NT2/D1 (cell line): ENCODE data around the gene OGFRL1.

Source experiments
- DNase-seq: peaks from one replicate; pipeline ENCODE4 v3.0.0-alpha.2; 2011; ENCODE audit warnings: low read depth, low spot score
- H3K27me3 ChIP-seq: 2 replicates; pipeline ENCODE4 v1.6.0; 2011; ENCODE audit warnings: mild to moderate bottlenecking; ENCODE audit not compliant: insufficient read length, insufficient read depth
- H3K36me3 ChIP-seq: 2 replicates; pipeline ENCODE4 v1.6.1; 2011; ENCODE audit warnings: mild to moderate bottlenecking, low read length, mixed read lengths; ENCODE audit not compliant: insufficient read depth, insufficient read length
- H3K4me1 ChIP-seq: 2 replicates; pipeline ENCODE4 v1.5.1; 2011; ENCODE audit not compliant: insufficient read depth, insufficient read length
- H3K4me3 ChIP-seq: 2 replicates; pipeline ENCODE4 v1.5.1; 2011; ENCODE audit warnings: low read depth; ENCODE audit not compliant: insufficient read length
- H3K9ac ChIP-seq: 2 replicates; pipeline ENCODE4 v1.6.0; 2011; ENCODE audit warnings: low read depth; ENCODE audit not compliant: insufficient read length
- H3K9me3 ChIP-seq: 2 replicates; pipeline ENCODE4 v1.5.1; 2011; ENCODE audit warnings: mild to moderate bottlenecking, low read length; ENCODE audit not compliant: insufficient read depth
- SUZ12 ChIP-seq: IDR thresholded peaks from 2 replicates; pipeline ENCODE4 v1.6.1; 2011; ENCODE audit not compliant: insufficient read length, insufficient read depth; ENCODE audit errors: extremely low read depth
- YY1 ChIP-seq: IDR thresholded peaks from 2 replicates; pipeline ENCODE4 v1.6.1; 2011; ENCODE audit not compliant: insufficient read length, insufficient read depth
- ZNF274 ChIP-seq: IDR thresholded peaks from 2 replicates; pipeline ENCODE4 v1.6.1; 2011; ENCODE audit warnings: mild to moderate bottlenecking, low read depth, low read length

The OGFRL1 gene

DNA sequence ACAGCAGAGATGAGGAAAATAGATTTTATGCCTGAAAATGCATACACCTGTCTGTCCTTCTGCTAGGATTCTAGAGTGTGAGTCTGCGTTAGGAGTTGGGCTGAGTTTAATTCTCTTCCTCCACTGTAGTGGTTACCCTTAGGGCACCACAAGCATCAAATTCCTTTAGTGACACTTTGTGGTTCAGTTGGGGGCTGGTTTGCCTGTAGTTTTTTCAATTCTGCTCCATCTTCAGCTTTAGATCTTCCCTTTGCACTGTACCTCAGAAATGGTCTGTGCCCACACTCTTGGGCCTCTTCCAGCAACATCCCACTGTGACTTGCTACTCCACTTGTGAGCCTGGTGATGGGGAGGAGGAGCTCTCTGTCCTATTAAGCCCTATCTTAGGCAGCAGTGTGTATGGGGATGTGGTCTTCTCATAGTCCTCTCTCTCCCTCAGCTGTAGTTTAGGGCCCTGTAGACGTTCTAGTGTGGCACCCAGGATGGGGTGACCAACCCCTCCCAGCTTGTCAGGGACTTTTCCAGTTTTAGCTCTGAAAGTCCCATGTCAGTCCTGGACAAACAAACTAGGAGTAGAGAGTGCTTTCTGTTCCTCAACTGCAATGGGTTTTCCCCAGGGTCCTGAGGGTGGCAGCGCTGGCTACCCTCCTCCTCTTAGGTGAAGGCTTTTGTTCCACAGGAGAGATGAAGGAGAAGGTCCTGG, 19.7 kb upstream of the OGFRL1 start:
- no peaks in the 10 kb centered on the region for H3K36me3 ChIP-seq
- H3K27me3 ChIP-seq, result no peaks in the 10 kb centered on the region
- H3K4me3 ChIP-seq, result no peak overlapping the region
- DNase-seq, result no peak
- no peak for TF ChIP-seq ZNF274
- TF ChIP-seq YY1, result no peak
- no peak for TF ChIP-seq SUZ12
- no peak overlapping the region for H3K9ac ChIP-seq
- H3K9me3 ChIP-seq, result peaks cover 25% of the 10 kb centered on the region
- H3K4me1 ChIP-seq, result no peaks in the 10 kb centered on the region

DNA sequence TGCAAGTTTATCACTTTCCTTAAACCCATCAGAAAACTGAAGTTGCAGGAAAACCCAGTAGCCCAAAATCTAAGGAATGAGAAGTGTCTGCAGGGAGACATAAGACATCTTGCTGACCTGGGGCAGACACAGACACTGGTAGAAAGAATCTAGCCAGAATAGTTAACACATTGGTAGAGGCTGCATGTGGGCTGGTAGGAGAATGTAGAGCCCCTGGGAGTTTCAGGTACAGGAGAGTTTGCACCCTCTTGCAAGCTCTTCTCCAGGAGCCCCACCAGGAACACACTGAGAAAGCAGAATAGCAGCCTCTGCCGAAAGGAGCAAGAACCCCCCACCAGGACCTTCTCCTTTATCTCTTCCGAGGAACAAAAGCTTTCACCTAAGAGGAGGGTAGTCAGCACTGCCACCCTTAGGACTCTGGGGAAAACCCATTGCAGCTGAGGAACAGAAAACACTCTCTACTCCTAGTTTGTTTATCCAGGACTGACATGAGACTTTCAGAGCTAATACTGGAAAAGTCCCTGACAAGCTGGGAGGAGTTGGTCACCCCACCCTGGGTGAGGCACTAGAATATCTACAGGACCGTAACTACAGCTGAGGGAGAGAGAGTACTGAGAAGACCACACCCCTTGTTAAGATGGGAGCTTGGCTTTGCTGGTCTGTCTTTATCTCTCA, 10.5 kb upstream of the OGFRL1 start:
- Histone ChIP-seq H3K36me3 (no peaks in the 10 kb centered on the region), H3K9me3 (no peaks in the 10 kb centered on the region), H3K4me3 (no peak overlapping the region), H3K4me1 (no peaks in the 10 kb centered on the region), H3K27me3 (no peaks in the 10 kb centered on the region), H3K9ac (no peak overlapping the region)
- no peak for DNase-seq
- TF ChIP-seq YY1 (no peak), ZNF274 (no peak), SUZ12 (no peak)

GRCh38 chr6:71279321-71279720, 9.3 kb upstream of the OGFRL1 start:
- H3K4me1 ChIP-seq, result no peaks in the 10 kb centered on the region
- no peak for TF ChIP-seq SUZ12
- TF ChIP-seq YY1, result no peak
- no peak for TF ChIP-seq ZNF274

GRCh38 chr6:71279740-71280139, 8.9 kb upstream of the OGFRL1 start:
- Histone ChIP-seq H3K9ac (no peak overlapping the region), H3K4me1 (no peaks in the 10 kb centered on the region), H3K4me3 (no peak overlapping the region), H3K9me3 (no peaks in the 10 kb centered on the region), H3K27me3 (no peaks in the 10 kb centered on the region), H3K36me3 (no peaks in the 10 kb centered on the region)
- TF ChIP-seq SUZ12 (no peak), ZNF274 (no peak), YY1 (no peak)
- no peak for DNase-seq

More at GRCh38 chr6:71279321-71279720, 9.3 kb upstream of the OGFRL1 start:
- no peak overlapping the region for H3K4me3 ChIP-seq
- no peaks in the 10 kb centered on the region for H3K27me3 ChIP-seq
- no peak overlapping the region for H3K9ac ChIP-seq
- no peak for DNase-seq
- H3K9me3 ChIP-seq, result no peaks in the 10 kb centered on the region
- no peaks in the 10 kb centered on the region for H3K36me3 ChIP-seq

DNA sequence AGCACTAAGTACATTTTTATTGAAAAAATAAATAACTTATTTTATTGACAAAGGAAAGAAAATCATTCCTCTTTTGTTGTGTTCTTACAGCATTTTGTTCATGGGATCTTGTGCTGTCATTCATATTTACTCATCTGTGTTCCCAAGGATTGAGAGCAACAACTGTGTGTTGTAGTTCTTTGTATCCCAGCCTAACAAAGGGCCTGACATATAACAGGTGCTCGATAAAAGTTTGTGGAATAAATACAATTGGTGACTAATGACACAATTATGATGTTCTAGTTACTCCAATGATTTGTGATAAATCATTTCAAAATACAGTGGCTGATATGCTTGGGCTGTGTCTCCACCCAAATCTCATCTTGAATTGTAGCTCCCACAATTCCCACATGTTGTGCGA, 7.9 kb upstream of the OGFRL1 start:
- no peaks in the 10 kb centered on the region for H3K9me3 ChIP-seq
- no peak for TF ChIP-seq YY1
- H3K4me1 ChIP-seq, result no peaks in the 10 kb centered on the region
- H3K27me3 ChIP-seq, result no peaks in the 10 kb centered on the region
- no peak overlapping the region for H3K4me3 ChIP-seq
- no peaks in the 10 kb centered on the region for H3K36me3 ChIP-seq
- no peak for DNase-seq
- H3K9ac ChIP-seq, result no peak overlapping the region

DNA sequence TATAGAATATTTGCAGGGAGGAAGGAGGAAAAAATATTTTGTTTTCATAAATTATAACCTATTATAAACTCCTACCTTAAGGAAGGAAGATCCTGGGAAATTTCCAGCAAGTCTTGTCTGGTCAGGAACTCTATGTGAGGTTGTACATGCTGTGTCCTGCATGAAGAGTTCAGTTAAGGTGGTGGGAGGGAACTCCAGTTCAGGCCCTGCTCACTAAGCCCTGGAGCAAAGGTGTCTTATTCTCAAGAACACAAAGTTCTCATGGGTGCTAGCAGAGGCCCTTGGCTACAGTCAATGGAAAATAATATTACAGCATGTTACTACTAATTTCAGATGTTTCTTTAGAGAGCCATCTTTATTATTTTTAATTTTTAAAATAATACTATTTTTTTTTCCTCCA, 3.8 kb upstream of the OGFRL1 start:
- Histone ChIP-seq H3K4me3 (no peak overlapping the region), H3K27me3 (no peaks in the 10 kb centered on the region)
- TF ChIP-seq YY1, result no peak
- no peak for TF ChIP-seq SUZ12
- TF ChIP-seq ZNF274, result no peak

DNA sequence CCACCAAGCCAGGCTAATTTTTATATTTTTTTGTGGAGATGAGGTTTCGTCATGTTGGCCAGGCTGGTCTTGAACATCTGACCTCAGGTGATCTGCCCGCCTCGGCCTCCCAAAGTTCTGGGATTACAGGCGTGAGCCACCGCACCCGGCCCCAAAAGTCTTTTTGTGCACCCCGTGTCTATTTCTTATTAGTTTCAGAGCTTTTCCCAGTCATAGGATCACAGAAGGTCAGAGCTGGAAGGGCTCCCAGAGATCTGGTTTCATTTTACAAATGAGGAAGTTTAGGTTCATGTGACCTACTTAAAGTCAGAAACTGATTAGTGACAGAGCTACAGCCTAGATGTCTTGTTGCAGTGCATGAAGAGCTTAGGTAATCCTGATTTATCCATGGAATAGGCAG, 1.6 kb upstream of the OGFRL1 start:
- no peaks in the 10 kb centered on the region for H3K4me1 ChIP-seq
- DNase-seq, result no peak
- no peak overlapping the region for H3K9ac ChIP-seq
- H3K27me3 ChIP-seq, result no peaks in the 10 kb centered on the region
- TF ChIP-seq ZNF274, result no peak
- no peak for TF ChIP-seq SUZ12
- no peak for TF ChIP-seq YY1
- no peaks in the 10 kb centered on the region for H3K36me3 ChIP-seq
- H3K9me3 ChIP-seq, result no peaks in the 10 kb centered on the region
- H3K4me3 ChIP-seq, result no peak overlapping the region

More for the DNA sequence above, 3.8 kb upstream of the OGFRL1 start:
- H3K36me3 ChIP-seq, result no peaks in the 10 kb centered on the region
- H3K4me1 ChIP-seq, result no peaks in the 10 kb centered on the region
- H3K9me3 ChIP-seq, result no peaks in the 10 kb centered on the region
- H3K9ac ChIP-seq, result no peak overlapping the region
- no peak for DNase-seq

DNA sequence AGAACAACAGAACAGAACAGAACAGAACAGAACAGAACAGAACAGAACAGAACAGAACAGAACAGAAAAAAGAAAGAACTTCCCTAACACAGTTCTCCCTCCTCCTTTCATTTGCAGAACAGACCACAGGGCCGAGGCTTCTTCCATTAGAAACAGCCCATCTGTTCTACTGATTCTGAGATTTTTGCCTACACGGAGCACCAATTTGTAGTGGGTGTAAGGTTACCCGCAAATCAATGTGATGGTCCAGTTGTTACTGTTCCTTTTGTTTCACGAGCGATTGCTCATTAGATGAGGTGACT, 734 bp upstream of the OGFRL1 start:
- TF ChIP-seq ZNF274 (no peak), SUZ12 (no peak), YY1 (no peak)
- H3K4me1 ChIP-seq, result no peaks in the 10 kb centered on the region

More for the DNA sequence above, 734 bp upstream of the OGFRL1 start:
- DNase-seq, result no peak
- Histone ChIP-seq H3K9me3 (no peaks in the 10 kb centered on the region), H3K4me3 (peak overlapping the region; percentile 51), H3K36me3 (no peaks in the 10 kb centered on the region), H3K9ac (peak overlapping the region; percentile 72), H3K27me3 (no peaks in the 10 kb centered on the region)
